SK-N-SH treated with all-trans-retinoic acid at 6 μM for 48 hours (cell line): ENCODE measurements around the gene PFKFB4.

Experiments
- ESRRG ChIP-seq: fragments of 250-450 bp; sonication (Bioruptor Pico); IDR thresholded peaks from 2 replicates; pipeline ENCODE4 v1.6.1; 2021; ENCODE audit warnings: mild to moderate bottlenecking
- GLIS3 ChIP-seq: fragments of 250-450 bp; sonication (Bioruptor Pico); IDR thresholded peaks from 2 replicates; pipeline ENCODE4 v1.5.0; 2020; ENCODE audit warnings: mild to moderate bottlenecking, moderate library complexity
- PATZ1 ChIP-seq: fragments of 250-450 bp; sonication (Bioruptor Pico); IDR thresholded peaks from 2 replicates; pipeline ENCODE4 v1.8.0; 2020; ENCODE audit warnings: mild to moderate bottlenecking, moderate library complexity, borderline replicate concordance
- SNAI2 ChIP-seq: fragments of 250-450 bp; sonication (Bioruptor Pico); IDR thresholded peaks from 2 replicates; pipeline ENCODE4 v1.5.0; 2020; ENCODE audit warnings: mild to moderate bottlenecking, moderate library complexity
- TOX ChIP-seq: fragments of 250-450 bp; sonication (Bioruptor Pico); IDR thresholded peaks from 2 replicates; pipeline ENCODE4 v1.8.0; 2021; ENCODE audit warnings: mild to moderate bottlenecking, moderate library complexity, borderline replicate concordance
- ZFP30 ChIP-seq: fragments of 450-650 bp; formaldehyde crosslinking; IDR thresholded peaks from 2 replicates; pipeline ENCODE4 v1.5.0; 2022; ENCODE audit warnings: mild to moderate bottlenecking, moderate library complexity

DNA sequence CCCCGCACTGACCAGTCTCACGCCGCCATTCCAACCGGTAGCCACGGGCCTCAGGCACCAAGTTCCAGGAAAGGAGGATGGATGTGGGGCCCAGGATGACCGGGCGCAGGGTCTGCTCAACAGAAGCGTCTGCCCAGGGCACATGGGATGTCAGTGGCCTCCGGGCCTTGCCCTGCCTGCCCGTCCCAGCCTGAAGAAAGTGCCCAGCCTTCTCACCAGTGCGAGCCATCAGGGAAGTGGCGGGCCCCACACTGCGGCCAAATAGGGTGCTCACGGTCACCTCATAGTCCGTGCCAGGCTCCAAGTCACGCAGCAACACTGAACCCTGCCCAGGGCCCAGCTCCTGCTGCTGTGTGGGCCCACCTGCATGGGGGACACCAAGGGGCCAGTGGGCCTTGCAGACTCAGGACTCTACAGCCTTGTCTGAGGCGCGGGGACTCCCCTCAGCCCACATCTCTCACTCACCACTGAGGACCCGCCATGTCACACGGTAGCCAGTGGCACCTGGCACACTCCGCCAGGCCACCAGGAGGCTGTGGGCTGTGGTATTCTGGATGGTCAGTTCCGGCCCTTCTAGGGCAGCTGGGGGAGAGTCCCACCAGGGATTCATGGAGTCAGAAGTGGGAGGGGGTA, 35.4 kb upstream of the PFKFB4 start:
- no peak for TF ChIP-seq GLIS3
- TF ChIP-seq ZFP30 (CRISPR knock-in tag) = no peak
- no peak for TF ChIP-seq SNAI2 (CRISPR knock-in tag)
- no peak for TF ChIP-seq PATZ1
- no peak for TF ChIP-seq ESRRG
- TF ChIP-seq TOX (CRISPR knock-in tag) = no peak
